HL-60/S4 (cell line): Measurements from ENCODE around the gene MMP24.
"Not testable (repeated sequence)": the region's sequence is repeated elsewhere in the genome, so short reads cannot be mapped to it uniquely, and the experiment has no call there.

ENCODE experiments used
- in situ Hi-C: fragments of 300-500 bp; cut with MboI; formaldehyde crosslinking; loops from 2 replicates; pipeline ENCODE4 v1.14.3; 2022; ENCODE audit warnings: low sequenced_read_pairs

Gene MMP24

DNA sequence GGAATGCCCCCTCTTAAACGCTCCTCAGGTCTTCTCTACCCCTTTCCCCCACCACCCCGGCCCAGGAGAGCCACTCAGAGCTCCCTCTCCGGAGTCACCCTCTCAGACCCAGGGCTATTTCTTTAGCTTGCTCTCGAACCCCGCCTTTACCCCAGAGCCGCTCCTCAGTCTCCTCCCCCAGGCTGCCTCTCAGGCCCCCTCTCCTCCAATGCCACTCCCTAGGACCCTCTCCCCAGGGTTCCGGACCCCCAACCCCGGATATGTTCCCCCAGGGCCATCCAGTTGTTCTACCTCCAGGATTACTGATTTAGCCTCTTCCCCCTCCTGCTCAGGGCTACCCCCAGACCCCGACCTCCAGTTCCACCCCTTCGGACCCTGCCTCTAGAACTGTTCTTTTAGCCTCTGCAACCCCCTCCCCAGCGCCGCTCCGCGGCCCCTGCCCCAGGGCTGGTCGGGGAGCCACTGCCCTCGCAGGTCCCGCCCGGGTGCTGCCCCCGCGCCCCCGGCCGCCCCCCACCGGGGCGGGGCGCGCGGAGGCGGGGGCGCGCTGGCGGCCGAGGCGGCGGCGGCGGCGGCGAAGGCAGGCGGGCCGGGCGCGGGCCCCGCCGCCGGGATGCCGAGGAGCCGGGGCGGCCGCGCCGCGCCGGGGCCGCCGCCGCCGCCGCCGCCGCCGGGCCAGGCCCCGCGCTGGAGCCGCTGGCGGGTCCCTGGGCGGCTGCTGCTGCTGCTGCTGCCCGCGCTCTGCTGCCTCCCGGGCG lies at the start of gene MMP24:
Gene MMP24 (plus strand): TSS at position 565 of the 758 bp plus-strand sequence. CDS start 49 bp downstream, at position 614.
- in situ Hi-C loops = no loop called here

DNA sequence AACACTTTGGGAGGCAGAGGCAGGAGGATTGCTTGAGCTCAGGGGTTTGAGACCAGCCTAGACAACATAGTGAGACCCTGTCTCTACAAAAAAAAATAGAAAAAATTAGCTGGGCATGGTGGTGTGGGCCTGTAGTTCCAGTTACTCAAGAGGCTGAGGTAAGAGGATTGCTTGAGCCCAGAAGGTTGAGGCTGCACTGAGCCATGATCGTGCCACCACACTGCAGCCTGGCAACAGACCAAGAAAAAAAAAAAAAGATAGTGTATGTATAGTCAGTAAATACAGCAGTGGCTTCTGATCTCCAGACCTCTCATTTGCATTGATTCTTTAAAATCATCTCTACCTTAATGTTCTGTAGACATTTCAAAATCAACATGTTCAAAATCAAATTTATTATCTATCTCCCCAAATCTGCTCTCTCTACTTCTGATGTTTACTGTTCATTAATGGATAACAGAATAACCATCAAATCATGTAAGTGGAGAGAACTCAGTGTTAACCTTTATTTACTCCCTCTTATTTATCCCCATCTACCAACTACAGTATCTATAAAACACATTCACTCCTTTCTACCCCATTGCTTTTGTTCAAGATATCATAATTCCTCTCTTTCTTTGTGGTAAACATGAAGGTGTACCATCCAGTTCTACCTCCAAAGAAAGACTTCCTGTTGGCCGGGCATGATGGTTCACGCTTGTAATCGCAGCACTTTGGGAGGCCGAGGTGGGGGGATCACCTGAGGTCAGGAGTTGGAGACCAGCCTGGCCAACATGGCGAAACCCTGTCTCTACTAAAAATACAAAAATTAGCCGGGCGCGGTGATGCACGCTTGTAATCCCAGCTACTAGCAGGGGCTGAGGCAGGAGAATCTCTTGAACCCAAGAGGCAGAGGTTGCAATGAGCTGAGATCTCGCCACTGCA lies 46.9 kb upstream of the MMP24 start:
- in situ Hi-C loops = no loop called here

DNA sequence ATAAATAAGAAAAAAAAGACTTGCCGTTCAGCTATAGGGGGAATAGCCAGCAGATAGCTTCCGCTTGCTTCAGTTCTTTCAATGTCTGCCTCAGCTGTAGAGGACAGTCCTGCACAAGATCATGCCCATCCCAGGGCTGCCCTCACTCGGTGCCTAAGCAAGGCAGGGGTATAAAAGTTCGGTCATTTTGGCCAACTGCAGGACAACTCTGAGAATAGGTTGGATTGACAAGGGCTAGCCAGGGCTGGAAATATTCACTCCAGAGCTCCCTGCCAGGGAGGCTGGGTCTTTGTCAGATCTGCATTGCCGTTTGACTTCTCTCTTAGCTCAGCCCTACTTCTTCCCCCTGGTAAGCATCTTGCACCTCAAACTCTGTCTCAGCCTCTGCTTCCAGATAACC lies 46.2 kb upstream of the MMP24 start:
- in situ Hi-C loops = no loop called here

DNA sequence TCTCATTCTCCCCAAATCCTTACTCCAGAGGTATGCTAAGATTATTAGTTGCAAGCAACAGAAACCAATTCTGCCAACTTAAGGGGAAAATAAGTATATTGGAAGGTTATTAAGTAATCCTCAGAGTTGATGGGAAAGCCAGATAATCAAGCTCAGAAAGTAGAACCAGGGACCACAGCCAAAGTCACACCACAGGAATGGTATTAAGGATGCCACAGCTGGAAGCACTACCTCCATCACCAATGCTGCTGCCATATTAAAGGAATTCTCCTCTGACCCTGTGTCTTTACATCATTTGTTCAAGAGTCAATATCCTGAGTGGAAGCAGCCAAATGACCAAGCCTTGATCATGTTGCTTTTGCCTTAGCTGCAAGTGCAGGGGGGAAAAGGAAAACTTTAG lies 44.8 kb upstream of the MMP24 start:
- in situ Hi-C loops = no loop called here

DNA sequence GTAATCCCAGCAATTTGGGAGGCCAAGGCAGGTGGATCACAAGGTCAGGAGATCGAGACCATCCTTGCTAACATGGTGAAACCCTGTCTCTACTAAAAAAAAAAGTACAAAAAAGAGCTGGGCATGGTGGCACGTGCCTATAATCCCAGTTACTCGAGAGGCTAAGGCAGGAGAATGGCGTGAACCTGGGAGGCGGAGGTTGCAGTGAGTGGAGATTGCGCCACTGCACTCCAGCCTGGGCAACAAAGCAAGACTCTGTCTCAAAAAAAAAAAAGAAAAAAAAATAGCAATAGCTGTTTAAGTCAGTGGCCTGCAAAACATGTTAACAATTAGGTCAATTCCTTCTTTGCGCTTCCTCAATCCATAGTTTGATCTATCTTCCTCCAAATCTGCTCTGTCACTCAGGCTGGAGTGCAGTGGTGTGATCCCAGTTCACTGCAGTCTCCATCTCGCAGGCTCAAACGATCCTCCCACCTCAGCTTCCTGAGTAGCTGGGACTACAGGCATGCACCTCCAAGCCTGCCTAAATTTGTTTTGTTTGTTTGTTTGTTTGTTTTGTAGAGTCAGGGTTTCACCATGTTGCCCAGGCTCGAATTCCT lies 39.7 kb upstream of the MMP24 start:
- in situ Hi-C loops = not testable (repeated sequence)

DNA sequence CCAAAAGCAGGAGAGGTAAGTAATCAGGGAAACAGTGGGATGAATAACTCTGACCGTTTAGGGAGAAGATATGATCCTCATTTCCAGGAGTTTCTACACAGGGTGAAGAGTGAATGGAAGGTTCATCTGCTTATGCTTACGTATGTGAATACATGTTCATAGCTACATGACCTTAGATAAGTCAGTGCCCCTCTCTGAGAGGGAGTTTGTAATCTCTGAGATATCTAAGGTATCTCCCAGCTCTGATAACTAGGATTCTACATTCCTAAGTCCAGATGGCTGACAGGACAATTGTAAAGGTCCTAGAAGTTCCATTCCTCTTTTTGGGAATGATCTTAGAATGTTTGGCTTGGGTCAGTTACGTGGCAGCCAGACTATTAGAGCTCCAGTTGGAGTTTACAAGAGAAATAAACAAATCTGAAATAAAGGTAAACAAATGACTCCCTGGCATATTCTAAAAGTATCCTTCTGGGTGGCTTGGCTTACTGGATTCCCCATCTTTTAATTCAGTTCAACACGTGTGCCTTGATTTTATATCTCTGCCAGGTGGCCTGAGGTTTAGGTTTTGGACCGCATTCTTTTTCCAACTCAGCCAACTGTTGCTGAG lies 38.8 kb upstream of the MMP24 start:
- in situ Hi-C loops = no loop called here

DNA sequence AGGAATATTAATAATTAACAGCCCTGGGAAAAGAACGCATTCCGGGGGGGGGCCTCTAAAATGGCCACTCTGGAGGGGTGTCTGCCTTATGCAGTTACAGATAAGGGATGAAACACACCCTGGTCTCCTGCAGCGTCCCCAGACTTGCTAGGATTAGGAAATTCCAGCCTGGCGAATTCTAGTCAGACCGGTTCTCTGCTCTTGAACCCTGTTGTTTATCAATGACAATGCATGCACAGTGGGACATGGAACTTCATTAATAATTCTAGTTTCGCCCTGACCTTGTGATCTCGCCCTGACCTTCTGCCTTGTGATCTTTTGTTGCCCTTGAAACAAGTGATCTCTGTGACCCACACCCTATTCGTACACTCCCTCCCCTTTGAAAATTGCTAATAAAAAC lies 37.3 kb upstream of the MMP24 start:
- in situ Hi-C loops = not testable (repeated sequence)

DNA sequence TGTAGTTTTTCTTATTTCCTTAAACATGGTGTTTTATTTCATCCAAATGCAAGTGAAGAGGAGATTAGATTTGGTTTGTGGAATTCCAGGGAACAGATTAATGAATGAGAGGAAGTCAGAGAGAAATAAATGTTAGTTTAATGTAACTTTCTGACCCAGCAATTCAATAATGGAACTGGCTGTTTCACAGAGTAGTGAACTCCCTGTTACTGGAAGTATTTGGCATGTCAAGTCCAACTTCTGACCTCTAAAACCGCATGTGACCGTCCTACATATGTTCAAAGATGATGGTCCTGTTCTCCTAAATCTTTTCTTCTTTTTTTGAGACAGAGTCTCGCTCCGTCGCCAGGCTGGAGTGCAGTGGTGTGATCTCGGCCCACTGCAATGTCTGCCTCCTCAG lies 35.9 kb upstream of the MMP24 start:
- in situ Hi-C loops = loop anchor here (10.0 kb wide), 1 partner anchor 56 kb away; no protein-coding TSS in a partner anchor

DNA sequence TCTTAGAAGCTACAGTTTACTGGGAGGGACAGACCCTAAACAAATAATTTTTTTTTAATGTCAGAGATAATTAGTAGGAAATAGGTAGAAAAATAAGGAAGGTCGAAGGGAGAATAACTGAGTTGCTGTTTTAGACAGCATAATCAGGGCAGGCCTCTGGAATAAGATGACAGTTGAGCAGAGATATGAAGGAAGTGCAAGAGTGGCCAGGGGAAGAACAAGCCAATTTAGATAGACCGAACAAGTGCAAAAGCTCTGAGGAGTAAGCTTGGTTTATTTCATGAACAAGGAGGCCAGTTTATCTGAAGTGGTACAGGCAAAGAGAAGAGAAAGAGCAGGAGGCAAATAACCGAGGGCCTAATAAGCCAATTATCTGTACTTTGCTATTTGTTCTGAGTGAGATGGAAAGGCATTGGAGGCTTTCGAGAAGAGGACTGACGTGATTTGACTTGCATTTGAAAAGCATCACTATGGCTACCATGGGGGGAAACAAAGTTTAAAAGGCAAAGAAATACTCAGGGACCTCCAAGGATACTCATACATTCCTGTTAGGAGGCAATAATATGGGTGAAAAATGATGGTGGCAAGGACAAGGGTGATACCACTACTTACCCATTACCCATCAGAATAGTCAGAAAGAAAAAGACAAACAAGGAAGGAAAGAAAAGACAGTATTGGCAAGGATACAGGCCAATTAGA lies 34.9 kb upstream of the MMP24 start:
- in situ Hi-C loops = loop anchor here (10.0 kb wide), 1 partner anchor 57 kb away; no protein-coding TSS in a partner anchor

DNA sequence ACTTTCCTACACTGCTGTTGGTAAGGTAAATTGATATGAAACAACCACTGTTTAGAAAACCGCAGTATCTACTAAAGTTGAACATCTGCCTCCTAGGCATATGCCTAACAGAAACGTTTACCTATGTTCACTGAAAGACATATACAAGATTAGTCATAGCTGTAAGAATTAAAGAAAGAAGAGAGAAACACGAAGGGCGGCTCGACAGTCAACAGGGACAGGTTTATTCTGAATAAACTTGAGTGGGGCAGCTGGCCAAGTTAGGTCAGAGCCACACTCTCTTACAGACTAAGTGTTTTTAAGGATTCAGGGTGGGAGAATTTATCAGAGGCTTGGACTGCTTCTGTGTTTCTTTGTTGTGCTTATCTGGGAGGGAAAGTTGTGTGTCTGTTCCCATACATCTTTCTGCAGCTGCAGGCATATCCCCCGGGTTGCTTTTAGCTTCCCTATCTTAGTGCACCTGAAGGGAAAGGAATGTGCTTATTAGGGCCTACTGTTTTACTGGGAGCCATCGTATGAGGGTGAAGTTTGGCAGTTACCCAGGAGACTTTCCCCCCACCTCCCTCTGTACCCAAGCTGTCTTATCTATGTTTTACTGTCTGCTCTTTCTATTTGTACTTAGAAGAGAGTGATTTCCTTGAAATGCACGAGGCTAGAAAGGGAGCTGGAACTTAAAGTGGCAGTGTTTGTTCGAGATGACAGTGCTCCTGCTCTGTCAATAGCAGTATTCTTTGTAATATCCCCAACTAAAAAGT lies 34.2 kb upstream of the MMP24 start:
- in situ Hi-C loops = loop anchor here (10.0 kb wide), 1 partner anchor 57 kb away; no protein-coding TSS in a partner anchor

DNA sequence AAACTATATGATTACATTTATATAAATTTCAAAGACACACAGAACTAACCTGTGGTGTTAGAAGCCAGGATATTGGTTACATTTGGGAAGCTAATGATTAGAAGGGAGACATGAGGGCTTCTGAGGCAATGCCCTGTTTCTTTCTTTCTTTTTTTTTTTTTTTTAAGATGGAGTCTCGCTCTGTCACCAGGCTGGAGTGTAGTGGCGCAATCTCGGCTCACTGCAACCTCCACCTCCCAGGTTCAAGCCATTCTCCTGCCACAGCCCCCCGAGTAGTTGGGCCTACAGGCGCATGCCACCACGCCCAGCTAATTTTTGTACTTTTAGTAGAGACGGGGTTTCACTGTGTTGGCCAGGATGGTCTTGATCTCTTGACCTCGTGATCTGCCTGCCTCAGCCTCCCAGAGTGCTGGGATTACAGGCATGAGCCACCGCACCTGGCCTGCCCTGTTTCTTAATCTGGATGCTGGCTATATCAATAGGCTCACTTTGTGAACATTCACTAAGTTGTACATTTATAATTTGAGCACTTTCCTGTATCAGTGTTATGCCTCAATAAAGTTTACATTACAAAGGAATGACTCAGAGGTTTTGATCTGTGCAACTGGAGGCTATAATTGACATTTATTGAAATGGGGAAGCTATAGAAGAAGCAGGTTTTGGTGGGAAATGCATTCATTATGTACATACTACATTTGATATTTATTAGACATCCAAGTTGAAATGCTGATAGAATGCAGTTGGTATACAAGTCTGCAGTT lies 33.3 kb upstream of the MMP24 start:
- in situ Hi-C loops = loop anchor here (10.0 kb wide), 1 partner anchor 58 kb away; no protein-coding TSS in a partner anchor

DNA sequence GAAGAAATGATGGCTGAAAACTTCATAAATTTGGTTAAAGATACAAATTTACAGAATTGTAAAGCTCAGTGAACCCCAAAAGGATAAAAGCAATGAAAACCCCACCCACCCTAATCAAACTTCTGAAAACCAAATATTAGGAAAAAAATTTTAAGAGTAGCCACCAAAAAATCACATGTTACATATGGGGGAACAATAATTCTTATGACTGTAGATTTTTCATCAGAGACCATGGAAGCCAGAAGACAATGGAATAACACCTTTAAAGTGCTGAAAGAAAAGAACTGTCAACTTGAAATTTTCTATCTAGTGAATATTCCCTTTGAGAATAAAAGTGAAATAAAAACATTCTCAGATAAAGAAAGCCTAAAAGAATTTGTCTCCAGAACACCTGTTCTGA lies 30.2 kb upstream of the MMP24 start:
- in situ Hi-C loops = loop anchor here (10.0 kb wide), 1 partner anchor 62 kb away; no protein-coding TSS in a partner anchor

DNA sequence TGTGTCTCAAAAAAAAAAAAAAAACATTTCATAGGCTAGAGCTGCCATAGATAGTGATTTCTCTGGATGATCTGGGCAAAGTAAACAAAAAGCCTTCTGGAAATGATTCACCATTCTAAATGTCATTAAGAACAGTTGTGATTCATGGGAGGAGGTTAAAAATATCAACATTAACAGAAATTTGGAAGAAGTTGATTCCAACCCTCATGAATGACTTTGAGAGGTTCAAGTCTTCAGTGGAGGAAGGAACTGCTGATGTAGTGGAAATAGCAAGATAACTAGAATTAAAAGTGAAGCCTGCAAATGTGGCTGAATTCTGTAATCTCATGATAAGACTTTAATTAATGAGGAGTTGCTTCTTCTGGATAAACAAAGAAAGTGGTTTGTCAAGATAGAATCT lies 26.8 kb upstream of the MMP24 start:
- in situ Hi-C loops = loop anchor here (10.0 kb wide), 2 partner anchors 65 to 105 kb away; partner anchors contain the start of gene TRPC4AP

DNA sequence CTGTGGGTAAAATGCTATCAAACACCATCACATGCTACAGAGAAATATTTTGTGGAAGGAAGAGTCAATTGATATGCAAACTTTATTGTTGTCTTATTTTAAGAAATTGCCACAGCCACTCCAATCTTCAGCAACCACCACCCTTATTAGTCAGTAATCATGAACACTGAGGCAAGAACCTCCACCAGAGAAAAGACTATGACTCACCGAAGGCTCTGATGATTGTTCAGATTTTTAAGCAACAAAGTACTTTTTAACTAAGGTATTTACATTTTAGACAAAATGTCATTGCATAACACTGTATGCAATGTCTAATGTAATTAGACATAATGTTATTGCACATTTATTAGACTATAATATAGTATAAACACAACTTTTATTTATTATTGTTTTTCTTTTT lies 26.2 kb upstream of the MMP24 start:
- in situ Hi-C loops = loop anchor here (10.0 kb wide), 1 partner anchor 105 kb away; the partner anchor contains the start of gene TRPC4AP

DNA sequence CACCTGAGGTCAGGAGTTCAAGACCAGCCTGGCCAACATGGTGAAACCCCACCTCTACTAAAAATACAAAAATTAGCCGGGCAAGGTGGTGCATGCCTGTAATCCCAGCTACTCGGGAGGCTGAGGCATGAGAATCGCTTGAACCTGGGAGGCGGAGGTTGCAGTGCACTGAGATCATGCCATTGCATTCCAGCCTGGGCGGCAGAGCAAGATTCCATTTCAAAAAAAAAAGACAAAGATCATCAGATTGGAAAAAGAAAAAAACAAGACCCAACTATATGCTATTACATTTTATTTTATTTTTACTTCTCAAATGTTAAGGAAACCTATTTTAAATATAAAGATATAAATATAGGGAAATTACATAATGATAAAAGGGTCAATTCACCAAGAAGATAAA lies 25.0 kb upstream of the MMP24 start:
- in situ Hi-C loops = loop anchor here (10.0 kb wide), 1 partner anchor 107 kb away; the partner anchor contains the start of gene TRPC4AP

DNA sequence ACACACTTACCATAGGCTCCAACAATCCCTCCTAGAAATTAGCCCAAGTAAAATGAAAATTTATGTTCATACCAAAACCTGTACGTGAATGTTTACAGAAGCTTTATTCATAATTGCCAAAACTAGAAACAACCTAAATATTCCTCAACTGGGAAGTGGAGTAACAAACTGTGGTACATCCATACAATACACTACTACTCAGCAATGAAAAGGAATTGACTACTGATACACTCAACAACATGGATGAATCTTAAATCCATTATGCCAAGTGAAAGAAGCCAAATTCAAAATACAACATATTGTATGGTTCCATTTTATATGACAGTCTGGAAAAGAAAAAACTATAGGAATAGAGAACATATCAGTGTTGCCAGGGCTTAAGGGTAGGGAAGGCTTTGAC lies 19.7 kb upstream of the MMP24 start:
- in situ Hi-C loops = loop anchor here (10.0 kb wide), 1 partner anchor 112 kb away; the partner anchor contains the start of gene TRPC4AP

DNA sequence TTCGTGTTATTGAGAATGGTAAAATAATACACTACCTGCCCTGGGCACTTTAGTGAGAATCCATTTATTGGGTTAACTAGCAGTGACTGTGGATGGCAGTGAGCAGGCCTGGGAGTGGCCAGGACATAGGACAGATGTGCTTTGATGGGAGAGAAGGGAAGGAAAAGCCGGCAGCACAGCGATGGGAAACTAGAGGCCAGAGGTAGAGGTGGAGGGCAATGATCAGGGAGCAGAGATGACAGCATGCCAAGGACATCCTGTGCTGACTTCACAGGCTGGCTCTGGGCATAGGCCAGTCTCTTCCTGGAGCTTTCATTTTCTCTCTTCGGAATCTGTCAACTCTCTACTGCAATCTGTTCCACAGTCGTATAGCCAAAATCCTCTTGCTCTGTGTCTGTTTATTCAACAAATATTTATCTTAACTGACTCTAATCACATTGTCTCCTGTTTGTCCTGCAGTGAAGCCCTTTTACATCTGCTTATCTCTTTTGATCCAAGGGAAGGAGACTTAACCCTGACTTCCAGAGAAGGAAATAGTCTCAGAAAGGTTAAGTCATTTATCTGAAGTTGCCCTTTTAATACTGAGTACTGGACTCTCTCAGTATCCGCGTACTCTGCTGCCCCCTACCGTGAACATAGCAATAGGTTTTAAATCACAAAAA lies 18.4 kb upstream of the MMP24 start:
- in situ Hi-C loops = loop anchor here (10.0 kb wide), 1 partner anchor 113 kb away; the partner anchor contains the start of gene TRPC4AP
